K562 (cell line): ENCODE measurements around the gene B3GALT4. TPM values are rescaled to one million over a fixed set of nuclear protein-coding genes. Genes with fewer than 3 reads are reported as not detected.

Experiments
- DEAF1 ChIP-seq: fragments of 450-650 bp; formaldehyde crosslinking; IDR thresholded peaks from 2 replicates; pipeline ENCODE4 v1.4.0; 2020; ENCODE audit warnings: mild to moderate bottlenecking, moderate library complexity
- GTF2E2 ChIP-seq: fragments of 200-800 bp; sonication (Bioruptor generic); IDR thresholded peaks from 2 replicates; pipeline ENCODE4 v1.6.1; 2016; ENCODE audit warnings: missing genetic modification characterization, missing compliant biosample characterization
- KAT8 ChIP-seq: fragments of 450-650 bp; IDR thresholded peaks from 2 replicates; pipeline ENCODE4 v1.6.1; 2016; ENCODE audit warnings: low read depth, mild to moderate bottlenecking
- MYNN ChIP-seq, 2 experiments: sonication (generic); formaldehyde crosslinking in 1 of 2; IDR thresholded peaks; 2 replicates each; pipeline versions ENCODE4 v1.5.0 to v1.6.1; 2016 to 2020; ENCODE audit warnings: antibody characterized with exemption in 1 of 2, missing genetic modification reagents in 1 of 2
- NR2C2 ChIP-seq, 2 experiments: fragments of 200-800 bp in 1 of 2; sonication (Bioruptor generic) in 1 of 2; sonication (generic) in 1 of 2; formaldehyde crosslinking in 1 of 2; IDR thresholded peaks; 2 replicates each; pipeline versions ENCODE4 v1.6.1 to v1.8.0; 2016 to 2022; ENCODE audit warnings: mild to moderate bottlenecking in 1 of 2, missing compliant biosample characterization in 1 of 2, missing genetic modification characterization in 1 of 2, missing genetic modification reagents in 1 of 2
- POLR2A ChIP-seq: fragments of 450-650 bp; conservative IDR thresholded peaks from 2 replicates; pipeline ENCODE4 v1.6.1; 2016
- STAT5A ChIP-seq: IDR thresholded peaks from 2 replicates; pipeline ENCODE4 v1.6.1; 2012; ENCODE audit warnings: low read length, inconsistent platforms, borderline replicate concordance
- STAT6 ChIP-seq: sonication (generic); formaldehyde crosslinking; IDR thresholded peaks from 2 replicates; pipeline ENCODE4 v1.8.1; 2023; ENCODE audit warnings: mild to moderate bottlenecking, missing genetic modification reagents
- TCFL5 ChIP-seq: fragments of 250-450 bp; sonication (Bioruptor Pico); conservative IDR thresholded peaks from 2 replicates; pipeline ENCODE4 v1.6.1; 2021; ENCODE audit warnings: mild to moderate bottlenecking, moderate library complexity, matching md5 sums
- polyA plus RNA-seq, 8 experiments: library from polyadenylated mRNA; depleted of rRNA in 4 of 8; stranded (reverse) in 5 of 8; unstranded in 3 of 8; fragments of >200 nt; fragmentation: Nextera tagmentation in 2 of 8; fragmentation: Illumina TruSeq in 1 of 8; extraction: Ambion mirVana in 2 of 8; extraction: Trizol in 1 of 8; gene quantifications; 2 replicates each; pipeline versions ENCODE4 v1.2.1 to v1.2.3, GENCODE V29; 2011 to 2014; ENCODE audit warnings: inconsistent platforms in 1 of 8, missing spikeins in 1 of 8
- total RNA-seq, 7 experiments: library from RNA; depleted of rRNA in 6 of 7; stranded (reverse); fragments of >200 nt in 6 of 7; fragmentation: Illumina TruSeq in 2 of 7; extraction: Trizol in 2 of 7; gene quantifications; 2 replicates each; pipeline versions ENCODE4 v1.2.1 to v1.2.3, GENCODE V29; 2011 to 2021; ENCODE audit warnings: low replicate concordance in 1 of 7
- TF ChIP-seq, protein P1 (sequence below): fragments of 250-450 bp; sonication (Bioruptor Pico); IDR thresholded peaks from 2 replicates; pipeline ENCODE4 v1.8.0; 2021; ENCODE audit warnings: mild to moderate bottlenecking, moderate library complexity
- TF ChIP-seq, protein P2 (sequence below): fragments of 200-800 bp; sonication (Bioruptor generic); IDR thresholded peaks from 2 replicates; pipeline ENCODE4 v1.6.1; 2017; ENCODE audit warnings: missing genetic modification characterization, missing compliant biosample characterization

B3GALT4 gene
- total and polyA plus RNA-seq, 9 of the 15 experiments (the other 6 are each of a cell fraction or from before 2014, with no cell fraction given): 0.11 to 1.3 (median 0.53) TPM; not detected in 1

GRCh38 chr6:33276864-33277662 is at the start of gene B3GALT4 (continued):
- TF ChIP-seq, protein P1, sequence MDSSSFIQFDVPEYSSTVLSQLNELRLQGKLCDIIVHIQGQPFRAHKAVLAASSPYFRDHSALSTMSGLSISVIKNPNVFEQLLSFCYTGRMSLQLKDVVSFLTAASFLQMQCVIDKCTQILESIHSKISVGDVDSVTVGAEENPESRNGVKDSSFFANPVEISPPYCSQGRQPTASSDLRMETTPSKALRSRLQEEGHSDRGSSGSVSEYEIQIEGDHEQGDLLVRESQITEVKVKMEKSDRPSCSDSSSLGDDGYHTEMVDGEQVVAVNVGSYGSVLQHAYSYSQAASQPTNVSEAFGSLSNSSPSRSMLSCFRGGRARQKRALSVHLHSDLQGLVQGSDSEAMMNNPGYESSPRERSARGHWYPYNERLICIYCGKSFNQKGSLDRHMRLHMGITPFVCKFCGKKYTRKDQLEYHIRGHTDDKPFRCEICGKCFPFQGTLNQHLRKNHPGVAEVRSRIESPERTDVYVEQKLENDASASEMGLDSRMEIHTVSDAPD (CRISPR knock-in tag): no peak
- TF ChIP-seq KAT8: no peak
- no peak for TF ChIP-seq MYNN (IDR thresholded peaks at IDR 0.05)
- TF ChIP-seq MYNN (CRISPR knock-in tag; IDR thresholded peaks at IDR 0.05): no peak
- peak; percentile 73; the same call in 1 of the 2 replicates for TF ChIP-seq NR2C2 (CRISPR knock-in tag; IDR thresholded peaks at IDR 0.05)
- TF ChIP-seq NR2C2 (tag; IDR thresholded peaks at IDR 0.05): peak; percentile 83
- no peak for TF ChIP-seq TCFL5 (CRISPR knock-in tag)
- TF ChIP-seq, protein P2, sequence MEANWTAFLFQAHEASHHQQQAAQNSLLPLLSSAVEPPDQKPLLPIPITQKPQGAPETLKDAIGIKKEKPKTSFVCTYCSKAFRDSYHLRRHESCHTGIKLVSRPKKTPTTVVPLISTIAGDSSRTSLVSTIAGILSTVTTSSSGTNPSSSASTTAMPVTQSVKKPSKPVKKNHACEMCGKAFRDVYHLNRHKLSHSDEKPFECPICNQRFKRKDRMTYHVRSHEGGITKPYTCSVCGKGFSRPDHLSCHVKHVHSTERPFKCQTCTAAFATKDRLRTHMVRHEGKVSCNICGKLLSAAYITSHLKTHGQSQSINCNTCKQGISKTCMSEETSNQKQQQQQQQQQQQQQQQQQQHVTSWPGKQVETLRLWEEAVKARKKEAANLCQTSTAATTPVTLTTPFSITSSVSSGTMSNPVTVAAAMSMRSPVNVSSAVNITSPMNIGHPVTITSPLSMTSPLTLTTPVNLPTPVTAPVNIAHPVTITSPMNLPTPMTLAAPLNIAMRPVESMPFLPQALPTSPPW (CRISPR knock-in tag): peak; percentile 83
- TF ChIP-seq GTF2E2: no peak
- TF ChIP-seq STAT6 (CRISPR knock-in tag): no peak; the same call in 1 of the 2 replicates
- peak; percentile 87 for TF ChIP-seq POLR2A
- 0 out of 2 replicates have a peak, but pooled peaks have one; percentile 42 for TF ChIP-seq STAT5A
- no peak for TF ChIP-seq DEAF1 (CRISPR knock-in tag)
